RPMI7951 (cell line): ENCODE results near the gene DDX56. TPM values are rescaled to one million over a fixed set of nuclear protein-coding genes. Genes with fewer than 3 reads are reported as not detected.
"Not testable (repeated sequence)": the region's sequence is repeated elsewhere in the genome, so short reads cannot be mapped to it uniquely, and the experiment has no call there.

Experiments used
- DNase-seq: peaks from one replicate; pipeline ENCODE4 v3.0.0-alpha.2; 2012; ENCODE audit warnings: low read depth
- total RNA-seq: library from RNA; depleted of rRNA; stranded (reverse); fragments of >200 nt; shearing (Covaris generic); gene quantifications from 2 replicates; pipeline ENCODE4 v1.2.3, GENCODE V29; 2014

The DDX56 gene
- total RNA-seq, 1 experiment from 2014 or later = 120 TPM

- no peak for DNase-seq
Measured at GRCh38 chr7:44563171-44563679, 10.5 kb downstream of the DDX56 start.

- DNase-seq = not testable (repeated sequence)
Measured at GRCh38 chr7:44562622-44562962, 11.1 kb downstream of the DDX56 start.

GRCh38 chr7:44561962-44562621 is 11.6 kb downstream of the DDX56 start:
- DNase-seq = peak; percentile 82

GRCh38 chr7:44561481-44561880 is 12.2 kb downstream of the DDX56 start:
- no peak for DNase-seq

GRCh38 chr7:44559485-44559884 is 14.2 kb downstream of the DDX56 start:
- no peak for DNase-seq

GRCh38 chr7:44557485-44557884 is 16.2 kb downstream of the DDX56 start:
- DNase-seq = no peak

GRCh38 chr7:44555350-44555749 is 18.4 kb downstream of the DDX56 start:
- DNase-seq = no peak

- not testable (repeated sequence) for DNase-seq
Measured at GRCh38 chr7:44552473-44553005, 21.2 kb downstream of the DDX56 start.

GRCh38 chr7:44549457-44549856 is 24.3 kb downstream of the DDX56 start:
- DNase-seq = no peak

- DNase-seq = no peak
Measured at GRCh38 chr7:44548893-44549292, 24.8 kb downstream of the DDX56 start.

GRCh38 chr7:44547536-44548231 is 26.0 kb downstream of the DDX56 start:
- no peak for DNase-seq

- DNase-seq = no peak
Measured at GRCh38 chr7:44541876-44542610, 31.7 kb downstream of the DDX56 start.

GRCh38 chr7:44541028-44541869 is 32.5 kb downstream of the DDX56 start, which contains the start of gene NPC1L1:
Gene NPC1L1 (minus strand): TSS chr7:44541330. CDS start chr7:44541259, 71 bp downstream.
- DNase-seq = no peak

GRCh38 chr7:44540592-44541027 is 33.1 kb downstream of the DDX56 start:
- no peak for DNase-seq

GRCh38 chr7:44539669-44540506 is 33.8 kb downstream of the DDX56 start:
- DNase-seq = no peak

- no peak for DNase-seq
Measured at GRCh38 chr7:44538798-44539668, 34.7 kb downstream of the DDX56 start.

GRCh38 chr7:44538093-44538797 is 35.5 kb downstream of the DDX56 start:
- DNase-seq = no peak

GRCh38 chr7:44537442-44537841 is 36.3 kb downstream of the DDX56 start:
- DNase-seq = no peak

GRCh38 chr7:44536090-44536489 is 37.6 kb downstream of the DDX56 start:
- no peak for DNase-seq
